ENCODE data around the gene TRMT112. TPM values are rescaled to one million over a fixed set of nuclear protein-coding genes. Genes with fewer than 3 reads are reported as not detected.

Gene TRMT112
- 224 TPM for polyA plus RNA-seq (2012; ENCODE audit: insufficient read length, low read depth)

- TF ChIP-seq REST (IDR thresholded peaks at IDR 0.05; ENCODE audit: insufficient read depth in 1 of 2, low read depth in 2 of 2, low read length in 2 of 2), result no peak
- TF ChIP-seq TAF1 (IDR thresholded peaks at IDR 0.05; ENCODE audit: borderline replicate concordance, insufficient read depth, low read length), result peak; percentile 74; the same call in 1 of the 2 replicates
- TF ChIP-seq POLR2AphosphoS5 (IDR thresholded peaks at IDR 0.05; ENCODE audit: low read depth, low read length), result peak; percentile 69; the same call in 1 of the 2 replicates
- TF ChIP-seq SIN3A (IDR thresholded peaks at IDR 0.05; ENCODE audit: borderline replicate concordance, insufficient read depth, low read length), result peak; percentile 70; the same call in 1 of the 2 replicates
- TF ChIP-seq FOXP2 (optimal IDR thresholded peaks at IDR 0.05; ENCODE audit: borderline replicate concordance, extremely low read depth, extremely low read length, insufficient read depth), result no peak
Observed at GRCh38 chr11:64317325-64317960, at the start of gene TRMT112. TRMT112 (minus strand) TSS chr11:64317559; CDS start chr11:64317526, 33 bp downstream.

- no peak for TF ChIP-seq FOXP2 (optimal IDR thresholded peaks at IDR 0.05; ENCODE audit: borderline replicate concordance, extremely low read depth, extremely low read length, insufficient read depth)
- TF ChIP-seq SIN3A (IDR thresholded peaks at IDR 0.05; ENCODE audit: borderline replicate concordance, insufficient read depth, low read length), result no peak
- no peak for TF ChIP-seq POLR2AphosphoS5 (IDR thresholded peaks at IDR 0.05; ENCODE audit: low read depth, low read length)
- no peak for TF ChIP-seq TAF1 (IDR thresholded peaks at IDR 0.05; ENCODE audit: borderline replicate concordance, insufficient read depth, low read length)
- no peak for TF ChIP-seq REST (IDR thresholded peaks at IDR 0.05; ENCODE audit: insufficient read depth in 1 of 2, low read depth in 2 of 2, low read length in 2 of 2)
Observed at GRCh38 chr11:64366751-64367150, 49.4 kb upstream of the TRMT112 start.

- no peak for TF ChIP-seq REST (IDR thresholded peaks at IDR 0.05; ENCODE audit: insufficient read depth in 1 of 2, low read depth in 2 of 2, low read length in 2 of 2)
- TF ChIP-seq TAF1 (IDR thresholded peaks at IDR 0.05; ENCODE audit: borderline replicate concordance, insufficient read depth, low read length), result no peak
- no peak for TF ChIP-seq SIN3A (IDR thresholded peaks at IDR 0.05; ENCODE audit: borderline replicate concordance, insufficient read depth, low read length)
- TF ChIP-seq FOXP2 (optimal IDR thresholded peaks at IDR 0.05; ENCODE audit: borderline replicate concordance, extremely low read depth, extremely low read length, insufficient read depth), result no peak
- TF ChIP-seq POLR2AphosphoS5 (IDR thresholded peaks at IDR 0.05; ENCODE audit: low read depth, low read length), result no peak
Observed at GRCh38 chr11:64364911-64365310, 47.6 kb upstream of the TRMT112 start.

GRCh38 chr11:64364435-64364834 lies 47.1 kb upstream of the TRMT112 start:
- TF ChIP-seq SIN3A (IDR thresholded peaks at IDR 0.05; ENCODE audit: borderline replicate concordance, insufficient read depth, low read length) (no peak), TAF1 (IDR thresholded peaks at IDR 0.05; ENCODE audit: borderline replicate concordance, insufficient read depth, low read length) (no peak), FOXP2 (optimal IDR thresholded peaks at IDR 0.05; ENCODE audit: borderline replicate concordance, extremely low read depth, extremely low read length, insufficient read depth) (no peak), POLR2AphosphoS5 (IDR thresholded peaks at IDR 0.05; ENCODE audit: low read depth, low read length) (no peak), REST (IDR thresholded peaks at IDR 0.05; ENCODE audit: insufficient read depth in 1 of 2, low read depth in 2 of 2, low read length in 2 of 2) (no peak)

All from PFSK-1 (cell line).